ENCODE measurements around the gene TNFRSF13B.

DNA sequence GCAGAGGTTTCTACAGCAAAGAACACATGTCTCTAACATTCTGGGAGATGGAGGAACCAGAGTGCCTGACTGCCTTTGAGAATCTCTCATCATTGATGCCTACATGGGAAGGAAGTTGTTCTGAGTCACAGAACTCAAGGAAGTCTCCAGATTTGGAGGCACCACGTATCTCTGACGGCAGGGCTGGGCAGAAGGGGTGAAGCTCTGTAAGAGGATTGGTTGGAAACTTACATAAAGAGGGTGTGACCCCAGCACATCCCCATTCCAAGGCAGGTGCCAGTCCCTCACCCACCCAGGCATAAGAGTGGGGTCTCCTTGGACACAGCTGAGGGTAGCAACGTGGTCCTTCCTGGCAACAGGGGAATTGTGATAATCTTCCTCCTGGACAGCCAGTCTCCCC is 17.4 kb downstream of the TNFRSF13B start:
- TF ChIP-seq, protein P1, sequence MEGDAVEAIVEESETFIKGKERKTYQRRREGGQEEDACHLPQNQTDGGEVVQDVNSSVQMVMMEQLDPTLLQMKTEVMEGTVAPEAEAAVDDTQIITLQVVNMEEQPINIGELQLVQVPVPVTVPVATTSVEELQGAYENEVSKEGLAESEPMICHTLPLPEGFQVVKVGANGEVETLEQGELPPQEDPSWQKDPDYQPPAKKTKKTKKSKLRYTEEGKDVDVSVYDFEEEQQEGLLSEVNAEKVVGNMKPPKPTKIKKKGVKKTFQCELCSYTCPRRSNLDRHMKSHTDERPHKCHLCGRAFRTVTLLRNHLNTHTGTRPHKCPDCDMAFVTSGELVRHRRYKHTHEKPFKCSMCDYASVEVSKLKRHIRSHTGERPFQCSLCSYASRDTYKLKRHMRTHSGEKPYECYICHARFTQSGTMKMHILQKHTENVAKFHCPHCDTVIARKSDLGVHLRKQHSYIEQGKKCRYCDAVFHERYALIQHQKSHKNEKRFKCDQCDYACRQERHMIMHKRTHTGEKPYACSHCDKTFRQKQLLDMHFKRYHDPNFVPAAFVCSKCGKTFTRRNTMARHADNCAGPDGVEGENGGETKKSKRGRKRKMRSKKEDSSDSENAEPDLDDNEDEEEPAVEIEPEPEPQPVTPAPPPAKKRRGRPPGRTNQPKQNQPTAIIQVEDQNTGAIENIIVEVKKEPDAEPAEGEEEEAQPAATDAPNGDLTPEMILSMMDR (IDR thresholded peaks at IDR 0.05; ENCODE audit: extremely low read depth in 1 of 2, insufficient read depth in 1 of 2, low read depth in 1 of 2, low read length in 2 of 2): no peak
- TF ChIP-seq FOS (IDR thresholded peaks at IDR 0.05; ENCODE audit: borderline replicate concordance, insufficient read depth, low read length) (no peak), POLR2A (IDR thresholded peaks at IDR 0.05; ENCODE audit: low read depth, low read length) (no peak)
